ENCODE data around the gene PCAT7.
"Not testable (repeated sequence)": the region's sequence is repeated elsewhere in the genome, so short reads cannot be mapped to it uniquely, and the experiment has no call there.

Gene PCAT7

DNA sequence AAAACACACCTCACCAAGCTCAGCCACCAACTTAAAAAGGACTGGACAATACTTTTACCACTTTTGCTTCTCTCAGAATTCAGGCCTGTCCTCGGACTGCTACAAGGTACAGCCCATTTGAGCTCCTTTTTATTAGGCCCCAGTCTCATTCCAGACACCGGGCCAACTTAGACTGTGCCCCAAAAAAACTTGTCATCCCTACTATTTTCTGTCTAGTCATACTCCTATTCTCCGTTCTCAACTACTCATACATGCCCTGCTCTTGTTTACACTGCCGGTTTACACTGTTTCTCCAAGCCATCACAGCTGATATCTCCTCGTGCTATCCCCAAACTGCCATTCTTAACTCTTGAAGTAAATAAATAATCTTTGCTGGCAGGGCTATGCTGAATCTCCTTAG is 10.5 kb upstream of the PCAT7 start:
- not testable (repeated sequence) for H3K4me3 Mint-ChIP-seq, H3K36me3 Mint-ChIP-seq, H3K9me3 Mint-ChIP-seq, H3K4me1 Mint-ChIP-seq, ATAC-seq, H3K27ac Mint-ChIP-seq
- peaks cover 40% of the 10 kb centered on the region for H3K27me3 Mint-ChIP-seq

DNA sequence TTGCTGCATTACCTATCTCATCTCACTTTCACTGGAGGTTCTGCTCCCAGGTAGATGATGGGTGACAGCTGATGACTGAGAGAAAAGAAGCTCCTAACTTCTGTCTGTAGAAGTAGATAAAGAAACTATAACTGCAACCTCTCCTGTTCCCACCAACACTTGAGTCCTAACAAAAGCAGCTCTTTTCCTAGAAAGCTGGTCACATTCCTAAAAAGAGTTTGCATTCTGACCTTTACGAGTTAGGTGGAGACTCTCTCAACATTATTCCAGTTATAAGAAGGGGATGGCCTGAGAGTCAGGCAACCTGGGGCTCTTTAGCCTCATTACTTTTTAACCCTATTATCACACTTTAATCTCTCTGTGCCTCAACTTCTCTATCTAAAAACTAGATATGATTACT is 8.9 kb upstream of the PCAT7 start:
- Mint-ChIP-seq H3K36me3 (no peaks in the 10 kb centered on the region), H3K27ac (no peak overlapping the region), H3K4me3 (no peak overlapping the region), H3K27me3 (peaks cover 36% of the 10 kb centered on the region), H3K9me3 (no peaks in the 10 kb centered on the region), H3K4me1 (no peaks in the 10 kb centered on the region)
- no peak for ATAC-seq

DNA sequence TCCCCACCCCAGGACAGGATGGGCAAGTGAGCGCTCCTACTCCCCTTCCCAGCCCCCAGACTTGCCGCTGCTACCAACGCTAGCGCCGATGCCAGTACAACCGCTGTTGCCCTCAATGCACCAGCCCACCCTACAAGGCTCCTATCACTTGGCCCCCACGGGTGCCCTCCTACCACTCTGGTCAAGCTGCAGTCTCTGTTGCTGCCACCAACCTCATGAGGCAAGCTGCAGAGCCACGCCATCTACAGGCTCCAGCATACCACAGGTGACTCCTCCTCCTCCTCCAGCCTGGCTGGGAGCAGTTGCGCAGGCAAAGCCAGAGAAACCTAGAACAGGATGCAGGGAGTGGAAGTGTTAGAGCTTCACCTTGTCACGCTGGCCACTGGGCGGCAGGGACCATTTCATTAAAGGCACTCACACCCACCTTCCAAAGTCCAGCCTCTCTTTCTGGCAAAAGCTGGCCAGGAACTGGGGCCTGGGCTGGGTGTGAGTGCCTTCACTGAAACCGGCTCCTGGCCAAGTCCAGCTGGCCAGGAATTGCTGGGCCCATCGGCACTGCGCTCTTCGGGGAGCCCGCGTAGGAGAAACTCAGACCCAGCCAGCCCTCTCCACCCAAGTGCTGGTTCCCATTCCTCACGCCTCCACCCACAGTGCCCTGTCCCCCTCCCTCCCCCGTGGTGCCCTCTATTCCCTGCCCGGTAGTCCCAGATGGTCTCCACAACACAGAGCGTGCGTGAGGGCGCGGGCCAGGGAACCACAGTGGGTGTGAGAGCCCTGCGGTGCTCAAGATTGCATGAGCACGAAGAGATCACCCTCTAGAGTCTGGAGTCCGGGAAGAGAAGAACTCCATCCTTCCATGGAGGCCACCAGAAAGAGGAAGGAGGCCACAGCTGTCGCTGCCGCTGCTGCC is 1.6 kb upstream of the PCAT7 start:
- Mint-ChIP-seq H3K9me3 (no peaks in the 10 kb centered on the region), H3K4me3 (no peak overlapping the region), H3K27ac (no peak overlapping the region), H3K36me3 (no peaks in the 10 kb centered on the region), H3K27me3 (peaks cover 19% of the 10 kb centered on the region), H3K4me1 (no peaks in the 10 kb centered on the region)
- no peak for ATAC-seq

DNA sequence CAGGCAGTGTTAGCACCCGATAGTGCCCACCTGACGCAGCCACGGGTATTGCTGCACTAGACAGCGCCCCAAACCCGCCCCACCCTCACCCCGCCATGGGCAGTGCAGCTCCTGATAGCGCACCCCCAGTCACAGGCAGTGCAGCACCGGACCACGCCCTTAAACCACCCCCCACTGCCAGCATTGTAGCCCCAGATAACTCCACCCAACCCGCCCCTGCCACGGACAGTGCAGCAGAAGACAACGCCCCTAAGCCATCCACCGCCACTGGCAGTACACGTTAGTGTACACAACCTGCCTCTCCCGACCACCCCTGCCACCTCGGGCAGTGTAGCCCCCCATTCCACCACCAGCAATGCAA is 825 bp upstream of the PCAT7 start:
- Mint-ChIP-seq H3K9me3 (no peaks in the 10 kb centered on the region), H3K4me3 (no peak overlapping the region), H3K27ac (no peak overlapping the region), H3K4me1 (no peaks in the 10 kb centered on the region), H3K36me3 (no peaks in the 10 kb centered on the region), H3K27me3 (peaks cover 17% of the 10 kb centered on the region)
- ATAC-seq = peak; percentile 8

DNA sequence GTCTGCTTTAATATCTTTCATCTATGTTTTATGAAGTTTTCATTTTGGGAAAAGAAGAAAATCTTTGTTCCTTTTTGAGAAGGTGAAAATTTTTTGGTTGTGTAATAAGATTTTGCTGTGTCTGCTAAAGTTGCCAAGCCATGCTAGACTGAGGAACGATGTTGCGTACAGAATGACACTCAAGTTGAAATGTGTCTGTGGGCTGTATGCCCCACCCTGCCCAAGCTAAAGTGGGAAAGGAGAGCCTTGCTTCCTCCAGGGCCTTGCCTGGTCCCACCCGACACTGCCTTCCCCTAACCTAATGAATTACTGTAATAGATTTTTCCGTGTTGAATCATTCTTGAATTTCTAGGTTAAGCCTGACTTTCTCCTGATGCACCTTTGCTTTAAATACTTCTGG is 2.5 kb downstream of the PCAT7 start:
- no peaks in the 10 kb centered on the region for H3K4me1 Mint-ChIP-seq
- H3K9me3 Mint-ChIP-seq = no peaks in the 10 kb centered on the region
- H3K27ac Mint-ChIP-seq = no peak overlapping the region
- ATAC-seq = no peak
- H3K4me3 Mint-ChIP-seq = no peak overlapping the region
- peaks cover 12% of the 10 kb centered on the region for H3K27me3 Mint-ChIP-seq
- no peaks in the 10 kb centered on the region for H3K36me3 Mint-ChIP-seq

DNA sequence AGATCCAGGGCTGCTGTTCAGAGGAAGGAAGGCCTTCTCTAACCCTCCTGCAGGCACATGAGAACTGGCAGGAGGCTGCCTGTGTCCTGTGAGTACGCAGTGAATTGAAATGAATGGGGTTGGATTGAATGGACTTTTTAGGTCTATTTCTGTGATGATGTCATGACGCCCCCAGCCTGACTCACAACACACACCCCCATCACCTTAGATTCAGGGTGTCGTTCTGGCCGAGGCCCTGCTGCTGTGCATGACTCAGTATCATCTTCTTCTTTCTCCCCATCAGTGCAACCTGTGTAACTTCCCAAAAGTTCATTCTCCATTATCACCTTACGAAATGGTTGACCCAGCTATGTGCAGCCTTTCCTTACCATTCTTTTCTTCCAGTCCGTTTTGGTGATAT is 5.4 kb downstream of the PCAT7 start:
- Mint-ChIP-seq H3K4me1 (no peaks in the 10 kb centered on the region), H3K36me3 (no peaks in the 10 kb centered on the region), H3K9me3 (peaks cover 3% of the 10 kb centered on the region), H3K27me3 (peaks cover 27% of the 10 kb centered on the region), H3K4me3 (no peak overlapping the region), H3K27ac (no peak overlapping the region)
- no peak for ATAC-seq

DNA sequence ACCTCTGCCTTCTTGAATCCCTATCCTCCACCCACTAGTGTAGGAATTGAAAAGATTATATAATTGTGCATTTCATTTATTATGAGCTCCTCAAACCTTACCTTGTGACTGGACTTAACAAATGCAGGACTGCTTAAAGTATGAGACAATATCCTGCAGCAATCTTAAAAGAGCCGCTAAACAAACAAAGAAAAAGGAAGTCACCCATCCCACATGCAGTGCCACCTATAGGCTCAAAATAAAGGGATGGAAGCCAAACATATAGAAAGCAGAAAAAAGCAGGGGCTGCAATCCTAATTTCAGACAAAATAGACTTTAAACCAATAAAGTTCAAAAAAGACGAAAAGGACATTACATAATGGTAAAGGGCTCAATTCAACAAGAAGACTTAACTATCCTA is 8.7 kb downstream of the PCAT7 start:
- Mint-ChIP-seq H3K4me3 (no peak overlapping the region), H3K27ac (no peak overlapping the region), H3K36me3 (no peaks in the 10 kb centered on the region), H3K27me3 (peaks cover 27% of the 10 kb centered on the region), H3K4me1 (no peaks in the 10 kb centered on the region), H3K9me3 (peaks cover 3% of the 10 kb centered on the region)
- ATAC-seq = no peak

DNA sequence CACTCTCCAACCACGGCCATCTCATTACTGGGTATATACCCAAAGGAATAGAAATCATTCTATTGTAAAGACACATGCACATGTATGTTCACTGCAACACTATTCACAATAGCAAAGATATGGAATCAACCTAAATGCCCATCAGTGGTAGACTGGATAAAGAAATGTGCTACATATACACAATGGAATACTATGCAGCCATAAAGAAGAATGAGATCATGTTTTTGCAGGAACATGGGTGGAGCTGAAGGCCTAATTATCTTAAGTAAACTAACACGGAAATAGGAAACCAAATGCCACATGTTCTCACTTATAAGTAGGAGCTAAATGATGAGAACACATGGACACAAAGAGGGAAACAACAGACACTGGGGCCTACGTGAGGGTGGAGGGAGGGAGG is 9.4 kb downstream of the PCAT7 start:
- H3K9me3 Mint-ChIP-seq, H3K27ac Mint-ChIP-seq, H3K36me3 Mint-ChIP-seq, ATAC-seq, H3K4me3 Mint-ChIP-seq, H3K4me1 Mint-ChIP-seq: not testable (repeated sequence)
- peaks cover 27% of the 10 kb centered on the region for H3K27me3 Mint-ChIP-seq

DNA sequence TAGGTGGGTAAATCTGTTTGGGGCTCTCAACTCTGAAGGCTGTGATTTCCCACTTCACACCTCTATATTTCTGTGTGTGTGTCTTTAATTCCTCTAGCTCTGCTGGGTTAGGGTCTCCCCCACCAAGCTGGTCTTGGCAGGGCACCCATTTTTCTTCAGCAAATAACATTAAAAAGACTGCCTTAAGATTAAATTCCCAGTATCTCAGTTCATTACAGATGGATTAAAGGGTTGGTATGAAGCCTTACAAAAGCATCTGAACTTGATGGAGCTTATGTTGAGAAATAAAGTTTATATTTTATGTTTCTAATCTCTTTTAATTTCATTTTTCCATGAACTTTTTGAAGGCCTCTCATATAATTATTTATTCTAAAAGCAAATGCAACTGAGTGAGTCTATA is 11.7 kb downstream of the PCAT7 start:
- Mint-ChIP-seq H3K9me3 (peaks cover 3% of the 10 kb centered on the region), H3K27me3 (peaks cover 24% of the 10 kb centered on the region), H3K27ac (no peak overlapping the region), H3K36me3 (no peaks in the 10 kb centered on the region), H3K4me1 (no peaks in the 10 kb centered on the region), H3K4me3 (no peak overlapping the region)
- ATAC-seq = no peak

DNA sequence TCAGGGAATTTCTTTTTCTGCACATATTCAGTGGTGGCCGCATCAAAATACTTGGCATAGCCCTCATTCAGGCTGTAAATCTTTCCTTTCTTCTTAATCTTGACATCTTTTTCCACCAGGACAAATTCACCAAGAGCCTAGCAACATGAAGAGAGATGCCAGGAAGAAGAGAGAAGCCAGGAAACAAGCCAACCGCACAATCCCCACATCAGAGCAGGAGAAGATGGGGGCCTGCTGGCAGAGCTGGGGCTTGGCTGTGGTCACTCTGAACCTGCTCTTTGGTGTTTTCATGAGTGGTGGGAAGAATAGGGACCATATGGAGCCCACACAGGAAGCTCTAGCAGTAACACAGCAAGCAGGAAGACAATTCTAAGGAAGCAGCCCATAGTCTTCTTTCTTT is 12.4 kb downstream of the PCAT7 start:
- no peaks in the 10 kb centered on the region for H3K36me3 Mint-ChIP-seq
- H3K4me1 Mint-ChIP-seq = no peaks in the 10 kb centered on the region
- H3K27ac Mint-ChIP-seq = no peak overlapping the region
- H3K4me3 Mint-ChIP-seq = no peak overlapping the region
- no peak for ATAC-seq
- peaks cover 20% of the 10 kb centered on the region for H3K27me3 Mint-ChIP-seq
- peaks cover 3% of the 10 kb centered on the region for H3K9me3 Mint-ChIP-seq

DNA sequence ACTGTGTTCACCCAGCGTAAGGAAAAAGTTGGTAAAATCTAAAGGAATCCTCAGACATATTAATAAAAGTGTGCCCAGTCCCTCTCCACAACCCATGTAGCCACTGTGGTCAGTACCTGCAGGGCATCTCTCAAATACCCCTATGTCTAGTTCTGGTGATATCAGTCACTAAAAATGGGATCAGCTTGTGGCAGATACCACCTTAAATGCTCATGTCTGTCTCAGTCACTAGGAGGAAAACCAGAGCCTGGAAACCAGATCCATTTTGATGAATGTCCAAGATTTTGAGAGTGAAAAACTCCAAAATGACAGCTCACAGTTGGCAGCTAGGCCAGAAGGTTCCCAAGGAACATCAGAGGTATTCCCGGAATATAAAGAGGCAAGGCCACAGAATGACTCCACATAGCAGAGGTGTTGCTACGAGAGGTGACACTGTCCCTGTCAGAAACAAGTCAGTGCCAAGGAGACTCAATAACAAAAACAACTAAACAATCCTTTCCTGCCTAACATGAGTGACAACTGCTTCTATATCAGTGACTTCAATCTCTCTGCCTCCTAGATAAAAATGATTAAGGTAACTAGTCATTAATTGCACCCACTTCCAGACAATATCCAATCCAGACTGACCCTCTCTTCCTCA is 13.5 kb downstream of the PCAT7 start:
- Mint-ChIP-seq H3K9me3 (peaks cover 3% of the 10 kb centered on the region), H3K4me1 (no peaks in the 10 kb centered on the region), H3K27me3 (peaks cover 13% of the 10 kb centered on the region), H3K4me3 (no peak overlapping the region), H3K36me3 (no peaks in the 10 kb centered on the region), H3K27ac (no peak overlapping the region)
- ATAC-seq = no peak

DNA sequence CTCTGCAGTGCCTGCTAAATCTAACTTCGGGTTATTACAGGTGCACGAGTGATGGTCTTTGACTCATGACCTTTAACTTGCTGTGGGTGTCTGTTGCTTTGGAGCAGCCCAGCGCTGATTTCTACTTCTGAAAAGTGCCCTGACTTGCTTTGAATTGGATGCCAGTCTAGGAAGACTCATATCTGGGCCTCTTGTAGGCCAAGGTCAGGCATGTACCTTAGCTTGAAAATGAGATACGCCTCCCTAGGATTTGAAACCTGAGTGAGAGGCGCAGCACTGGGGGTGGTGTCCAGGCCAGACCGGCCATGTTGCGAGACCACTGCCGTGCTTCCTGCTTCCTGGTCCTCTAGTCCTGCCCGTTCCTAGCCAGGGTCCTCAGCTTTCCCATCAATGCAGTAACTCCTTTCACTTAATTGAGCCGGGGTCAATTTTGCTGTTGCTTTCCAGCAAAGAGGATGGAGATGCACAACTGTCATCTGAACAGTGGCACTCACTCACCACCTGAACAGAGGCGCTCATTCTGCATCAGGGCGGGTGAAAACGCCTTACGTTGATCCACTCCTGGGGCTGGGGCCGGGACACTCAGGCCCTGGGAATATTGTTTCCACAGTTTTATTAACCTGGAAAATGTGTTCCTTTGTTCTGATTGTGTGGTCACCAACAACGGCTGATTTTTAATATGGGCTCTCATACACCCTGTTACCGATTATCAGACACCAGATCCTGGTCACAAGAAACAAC is 14.3 kb downstream of the PCAT7 start:
- Mint-ChIP-seq H3K27ac (no peak overlapping the region), H3K36me3 (no peaks in the 10 kb centered on the region), H3K4me3 (no peak overlapping the region), H3K9me3 (peaks cover under 1% of the 10 kb centered on the region), H3K4me1 (no peaks in the 10 kb centered on the region), H3K27me3 (peaks cover 7% of the 10 kb centered on the region)
- no peak for ATAC-seq

DNA sequence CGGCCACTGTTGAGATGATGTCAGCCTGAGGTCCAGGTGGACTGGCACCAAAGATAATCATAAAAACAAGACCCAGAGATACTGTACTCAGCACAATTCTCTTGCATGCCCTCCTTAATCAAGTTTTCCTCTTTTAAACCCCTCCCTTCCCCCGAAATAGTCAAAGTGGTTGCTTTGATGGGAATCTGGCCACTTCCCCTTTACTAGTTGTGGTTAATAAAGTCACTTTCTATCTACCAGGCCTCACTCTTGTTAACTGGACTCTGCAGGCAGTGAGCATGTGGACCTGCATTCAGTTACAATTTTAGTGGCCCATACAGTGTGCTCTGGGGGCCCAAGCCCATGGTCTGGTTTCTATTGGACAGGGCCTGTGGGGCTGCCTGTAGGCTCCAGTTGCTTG is 21.2 kb downstream of the PCAT7 start:
- H3K9me3 Mint-ChIP-seq = no peaks in the 10 kb centered on the region
- ATAC-seq = no peak
- no peak overlapping the region for H3K27ac Mint-ChIP-seq
- H3K4me3 Mint-ChIP-seq = no peak overlapping the region
- H3K4me1 Mint-ChIP-seq = no peaks in the 10 kb centered on the region
- H3K36me3 Mint-ChIP-seq = no peaks in the 10 kb centered on the region
- peaks cover 18% of the 10 kb centered on the region for H3K27me3 Mint-ChIP-seq

DNA sequence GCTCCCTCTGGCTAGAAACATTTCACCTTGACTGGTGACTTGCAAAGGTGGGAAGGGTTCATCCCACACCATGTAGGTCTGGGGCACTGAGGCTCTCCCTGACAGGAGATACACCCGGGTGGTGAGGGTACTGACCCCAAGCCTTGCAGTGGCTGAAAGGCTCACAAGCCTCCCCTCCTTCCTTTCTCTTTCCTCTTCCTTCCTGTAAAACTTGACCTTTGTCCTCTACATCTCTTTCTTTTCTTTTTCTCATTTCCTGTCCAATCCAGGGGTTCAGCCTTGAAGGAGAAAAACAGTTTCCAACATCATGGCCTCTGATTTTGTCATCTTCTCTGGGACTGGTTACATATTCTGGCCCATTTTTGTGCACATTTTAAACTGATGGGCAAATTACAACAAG is 22.2 kb downstream of the PCAT7 start:
- H3K27me3 Mint-ChIP-seq = peaks cover 16% of the 10 kb centered on the region
- no peaks in the 10 kb centered on the region for H3K36me3 Mint-ChIP-seq
- no peak for ATAC-seq
- H3K4me3 Mint-ChIP-seq = no peak overlapping the region
- no peaks in the 10 kb centered on the region for H3K9me3 Mint-ChIP-seq
- H3K4me1 Mint-ChIP-seq = no peaks in the 10 kb centered on the region
- H3K27ac Mint-ChIP-seq = no peak overlapping the region

DNA sequence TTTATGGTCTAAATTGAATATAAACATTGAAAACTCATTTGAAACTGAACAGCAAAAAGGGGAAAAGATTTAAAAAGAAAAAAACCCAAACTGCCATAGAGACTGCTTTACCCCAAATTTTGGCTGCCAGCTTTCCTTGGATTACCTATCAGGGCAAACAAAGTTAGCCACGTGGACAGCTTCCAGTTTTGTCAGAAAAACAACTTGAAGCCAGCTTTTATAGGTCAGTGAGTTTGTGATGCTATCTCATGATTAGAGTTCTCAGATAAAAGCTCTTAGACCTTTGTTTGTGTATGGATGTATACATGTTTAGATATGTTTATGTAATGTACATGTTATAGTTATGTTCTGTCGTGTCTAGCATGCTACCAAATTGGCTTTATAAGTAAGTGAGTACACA is 22.7 kb downstream of the PCAT7 start:
- Mint-ChIP-seq H3K9me3 (no peaks in the 10 kb centered on the region), H3K4me1 (no peaks in the 10 kb centered on the region), H3K36me3 (no peaks in the 10 kb centered on the region), H3K27me3 (peaks cover 11% of the 10 kb centered on the region), H3K4me3 (no peak overlapping the region), H3K27ac (no peak overlapping the region)
- no peak for ATAC-seq

DNA sequence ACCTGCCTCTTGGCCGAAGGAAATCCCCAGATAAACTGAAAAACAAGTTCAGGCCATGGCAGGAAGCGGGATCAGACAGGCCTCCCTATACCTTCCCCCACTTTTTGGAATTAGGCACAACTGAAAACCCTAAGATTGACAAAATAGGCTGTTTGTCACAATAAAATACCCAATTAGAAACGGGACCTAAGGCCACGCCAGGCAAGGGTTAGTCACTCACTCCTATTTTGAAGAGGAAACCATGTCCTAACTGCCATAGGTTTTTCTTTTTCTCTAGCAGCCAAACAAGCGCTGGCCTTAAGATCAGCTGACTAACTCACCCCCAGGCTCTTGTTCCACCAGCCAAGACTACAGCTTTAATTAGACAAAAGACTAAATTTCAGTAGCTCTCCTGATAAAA is 26.8 kb downstream of the PCAT7 start:
- no peaks in the 10 kb centered on the region for H3K36me3 Mint-ChIP-seq
- H3K27me3 Mint-ChIP-seq = no peaks in the 10 kb centered on the region
- H3K9me3 Mint-ChIP-seq = no peaks in the 10 kb centered on the region
- ATAC-seq = no peak
- H3K27ac Mint-ChIP-seq = no peak overlapping the region
- peaks cover 3% of the 10 kb centered on the region for H3K4me1 Mint-ChIP-seq
- H3K4me3 Mint-ChIP-seq = no peak overlapping the region
